ENCODE data around the gene TMEM258.

TMEM258 gene

GRCh38 chr11:61792310-61793082 is at the start of gene TMEM258, which contains the start of gene FEN1:
Gene TMEM258 (minus strand): TSS chr11:61792599. CDS start chr11:61792558, 41 bp downstream.
Gene FEN1 (plus strand): TSS chr11:61792911. CDS start chr11:61795362, 2,451 bp downstream.
- DNase-seq (ENCODE audit: low spot score), result peak; percentile 94

GRCh38 chr11:61841636-61842527 is 49.5 kb upstream of the TMEM258 start:
- no peak for DNase-seq (ENCODE audit: low spot score)

GRCh38 chr11:61840371-61840770 is 48.0 kb upstream of the TMEM258 start:
- DNase-seq (ENCODE audit: low spot score), result no peak

GRCh38 chr11:61839742-61840141 is 47.3 kb upstream of the TMEM258 start:
- no peak for DNase-seq (ENCODE audit: low spot score)

GRCh38 chr11:61838921-61839320 is 46.5 kb upstream of the TMEM258 start:
- DNase-seq (ENCODE audit: low spot score), result no peak

GRCh38 chr11:61838501-61838900 is 46.1 kb upstream of the TMEM258 start:
- DNase-seq (ENCODE audit: low spot score), result no peak

GRCh38 chr11:61837411-61838005 is 45.1 kb upstream of the TMEM258 start:
- no peak for DNase-seq (ENCODE audit: low spot score)

- DNase-seq (ENCODE audit: low spot score), result no peak
Measured at GRCh38 chr11:61836193-61836592, 43.8 kb upstream of the TMEM258 start.

- DNase-seq (ENCODE audit: low spot score), result peak; percentile 4
Measured at GRCh38 chr11:61834278-61835048, 42.1 kb upstream of the TMEM258 start.

GRCh38 chr11:61833926-61834277 is 41.5 kb upstream of the TMEM258 start:
- DNase-seq (ENCODE audit: low spot score), result no peak

GRCh38 chr11:61833471-61833870 is 41.1 kb upstream of the TMEM258 start:
- peak; percentile 5 for DNase-seq (ENCODE audit: low spot score)

GRCh38 chr11:61832754-61833153 is 40.4 kb upstream of the TMEM258 start:
- DNase-seq (ENCODE audit: low spot score), result no peak

GRCh38 chr11:61832207-61832606 is 39.8 kb upstream of the TMEM258 start:
- peak; percentile 12 for DNase-seq (ENCODE audit: low spot score)

- peak; percentile 65 for DNase-seq (ENCODE audit: low spot score)
Measured at GRCh38 chr11:61830237-61831105, 38.1 kb upstream of the TMEM258 start.

GRCh38 chr11:61829806-61830205 is 37.4 kb upstream of the TMEM258 start:
- no peak for DNase-seq (ENCODE audit: low spot score)

- no peak for DNase-seq (ENCODE audit: low spot score)
Measured at GRCh38 chr11:61828629-61829407, 36.4 kb upstream of the TMEM258 start.

GRCh38 chr11:61828379-61828628 is 35.9 kb upstream of the TMEM258 start:
- no peak for DNase-seq (ENCODE audit: low spot score)

GRCh38 chr11:61827571-61828378 is 35.4 kb upstream of the TMEM258 start, which contains the start of gene FADS2:
Gene FADS2 (plus strand): TSS chr11:61828300. CDS start chr11:61828391, 91 bp downstream.
- DNase-seq (ENCODE audit: low spot score), result peak; percentile 82

- DNase-seq (ENCODE audit: low spot score), result no peak
Measured at GRCh38 chr11:61826930-61827570, 34.7 kb upstream of the TMEM258 start.
